Testis (tissue), 2 donors: ENCODE measurements around the gene AGAP1.

ENCODE experiments used
- POLR2A ChIP-seq: fragments of 450-650 bp; IDR thresholded peaks from one replicate; pipeline ENCODE4 v1.6.1; 2017; ENCODE audit warnings: antibody characterized with exemption, mild to moderate bottlenecking, moderate library complexity
- TF ChIP-seq, protein P1 (sequence below), 3 experiments: fragments of 450-650 bp in 2 of 3; fragments of 200-600 bp in 1 of 3; sonication (generic) in 1 of 3; IDR thresholded peaks; one replicate each; pipeline ENCODE4 v1.5.1; 2016 to 2019; ENCODE audit warnings: antibody characterized with exemption in 3 of 3, mild to moderate bottlenecking in 2 of 3, moderate library complexity in 1 of 3

DNA sequence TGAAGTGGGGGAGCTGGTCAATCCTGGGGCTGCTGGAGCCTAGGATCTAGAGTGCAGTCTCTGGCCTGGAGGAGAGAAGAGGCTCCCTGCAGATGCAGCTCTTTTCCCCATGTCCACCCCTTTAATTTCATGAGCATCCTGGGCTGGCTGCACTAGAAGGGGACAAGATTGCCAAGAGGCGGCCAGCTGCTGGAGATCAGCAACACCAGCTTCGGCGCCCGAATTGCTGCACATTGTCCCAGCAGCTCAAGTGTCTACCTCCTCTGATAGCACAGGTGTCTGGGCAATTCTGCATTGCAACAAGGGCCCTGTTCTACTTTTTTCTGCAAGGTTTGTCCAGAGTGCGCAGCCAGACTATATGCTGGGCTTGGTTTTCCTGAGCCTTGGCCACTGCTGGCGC lies 125.7 kb downstream of the AGAP1 start:
- TF ChIP-seq, protein P1, sequence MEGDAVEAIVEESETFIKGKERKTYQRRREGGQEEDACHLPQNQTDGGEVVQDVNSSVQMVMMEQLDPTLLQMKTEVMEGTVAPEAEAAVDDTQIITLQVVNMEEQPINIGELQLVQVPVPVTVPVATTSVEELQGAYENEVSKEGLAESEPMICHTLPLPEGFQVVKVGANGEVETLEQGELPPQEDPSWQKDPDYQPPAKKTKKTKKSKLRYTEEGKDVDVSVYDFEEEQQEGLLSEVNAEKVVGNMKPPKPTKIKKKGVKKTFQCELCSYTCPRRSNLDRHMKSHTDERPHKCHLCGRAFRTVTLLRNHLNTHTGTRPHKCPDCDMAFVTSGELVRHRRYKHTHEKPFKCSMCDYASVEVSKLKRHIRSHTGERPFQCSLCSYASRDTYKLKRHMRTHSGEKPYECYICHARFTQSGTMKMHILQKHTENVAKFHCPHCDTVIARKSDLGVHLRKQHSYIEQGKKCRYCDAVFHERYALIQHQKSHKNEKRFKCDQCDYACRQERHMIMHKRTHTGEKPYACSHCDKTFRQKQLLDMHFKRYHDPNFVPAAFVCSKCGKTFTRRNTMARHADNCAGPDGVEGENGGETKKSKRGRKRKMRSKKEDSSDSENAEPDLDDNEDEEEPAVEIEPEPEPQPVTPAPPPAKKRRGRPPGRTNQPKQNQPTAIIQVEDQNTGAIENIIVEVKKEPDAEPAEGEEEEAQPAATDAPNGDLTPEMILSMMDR (IDR thresholded peaks at IDR 0.05): no peak
- no peak for TF ChIP-seq POLR2A
